Fibroblast of mammary gland (primary cell): ENCODE results near the gene IP6K3.

Experiments used
- DNase-seq: peaks from one replicate; pipeline ENCODE4 v3.0.0-alpha.2; 2010; ENCODE audit warnings: low read depth
- H3K4me3 ChIP-seq: 2 replicates; pipeline ENCODE4 v1.5.1; 2011; ENCODE audit warnings: low read depth, mild to moderate bottlenecking, low read length, moderate library complexity; ENCODE audit not compliant: control insufficient read depth
- CTCF ChIP-seq: conservative IDR thresholded peaks from 2 replicates; pipeline ENCODE4 v1.5.1; 2011; ENCODE audit warnings: low read depth, low read length, inconsistent platforms; ENCODE audit not compliant: control insufficient read depth, insufficient read depth

Gene IP6K3

GRCh38 chr6:33789550-33789895, 42.8 kb upstream of the IP6K3 start:
- TF ChIP-seq CTCF: no peak
- no peak for DNase-seq
- H3K4me3 ChIP-seq: peak overlapping the region; percentile 49

- peak; percentile 93 for DNase-seq
- TF ChIP-seq CTCF: no peak
- peak within 1 kb of the TSS; percentile 64 for H3K4me3 ChIP-seq
These were observed 42.2 kb upstream of the IP6K3 start, which contains the start of gene LEMD2 for GRCh38 chr6:33788694-33789549. TSS of gene LEMD2 (minus strand) at chr6:33789130. CDS start at chr6:33789116, 14 bp downstream.

- peak; percentile 83 for DNase-seq
- peak overlapping the region; percentile 64 for H3K4me3 ChIP-seq
- TF ChIP-seq CTCF: no peak
These were observed 41.4 kb upstream of the IP6K3 start for GRCh38 chr6:33787954-33788693.

GRCh38 chr6:33787346-33787953, 40.7 kb upstream of the IP6K3 start:
- TF ChIP-seq CTCF: no peak
- DNase-seq: peak; percentile 72
- peak overlapping the region; percentile 64 for H3K4me3 ChIP-seq

GRCh38 chr6:33786736-33787135, 40.0 kb upstream of the IP6K3 start:
- DNase-seq: no peak
- TF ChIP-seq CTCF: no peak
- peak overlapping the region; percentile 64 for H3K4me3 ChIP-seq

GRCh38 chr6:33785778-33786177, 39.1 kb upstream of the IP6K3 start:
- no peak for TF ChIP-seq CTCF
- peak; percentile 91 for DNase-seq
- no peak overlapping the region for H3K4me3 ChIP-seq
